GM21390 (cell line): ENCODE results near the gene APBA2.

ENCODE experiments used
- ATAC-seq: cut with Tn5 transposase; IDR thresholded peaks from one replicate; pipeline ENCODE4 v1.9.1; 2021; ENCODE audit not compliant: unreplicated experiment

Gene APBA2

DNA sequence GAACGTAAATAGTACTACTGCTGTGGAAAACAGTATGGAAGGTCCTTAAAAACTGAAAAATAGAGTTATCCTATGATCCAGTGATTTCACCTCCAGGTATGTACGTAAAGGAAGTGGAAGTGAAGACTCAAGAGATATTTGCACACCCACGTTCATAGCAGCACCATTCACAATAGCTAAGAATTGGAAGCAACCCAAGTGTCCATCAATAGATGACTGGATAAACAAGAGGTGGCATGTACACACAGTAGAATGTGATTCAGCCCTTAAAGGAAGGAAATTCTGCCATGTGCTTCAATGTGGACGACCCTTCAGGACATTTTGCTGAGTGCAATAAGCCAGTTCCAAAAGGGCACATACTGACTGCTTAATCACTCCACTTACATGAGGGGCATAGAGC is 188.3 kb downstream of the APBA2 start:
- no peak for ATAC-seq

GRCh38 chr15:29078541-29078940 is 192.8 kb downstream of the APBA2 start:
- ATAC-seq = no peak

DNA sequence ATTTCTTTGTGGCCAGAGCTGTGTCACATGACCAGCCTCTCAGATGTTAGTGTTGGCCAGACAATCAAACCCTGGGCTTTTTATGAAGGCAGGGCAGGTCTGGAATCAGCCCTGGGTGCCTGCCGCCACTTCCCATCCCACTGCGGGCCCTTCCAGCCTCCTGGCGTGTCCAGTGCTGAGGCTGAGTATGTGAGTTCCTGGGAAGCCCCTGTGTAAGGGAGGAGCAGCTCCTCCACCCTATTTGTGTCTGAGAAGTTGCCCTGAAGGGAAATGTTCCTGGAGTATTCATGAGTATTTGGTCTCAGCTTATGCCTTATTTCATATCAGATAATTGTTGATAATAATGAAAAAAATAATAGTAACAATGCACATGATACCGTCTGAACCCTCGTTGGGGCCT is 193.7 kb downstream of the APBA2 start:
- ATAC-seq = no peak

DNA sequence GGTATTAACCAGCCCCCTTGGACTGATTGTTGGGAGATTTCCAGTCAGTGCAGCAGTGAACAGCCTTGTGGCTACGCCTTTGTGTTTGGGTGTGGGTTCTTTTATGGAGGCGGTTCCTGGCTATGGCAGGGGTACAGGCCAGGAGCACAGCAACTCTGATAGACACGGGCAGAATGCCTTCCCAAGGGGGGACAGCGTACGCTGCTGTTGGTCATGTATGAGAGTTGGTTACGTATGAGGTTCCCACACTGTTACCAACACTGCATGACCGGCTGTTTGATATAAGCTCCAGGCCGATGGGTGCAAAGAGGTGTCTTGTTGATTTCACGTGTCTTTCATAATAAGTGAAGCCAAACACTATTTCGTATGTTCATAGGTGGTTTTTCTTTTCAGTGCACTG is 196.0 kb downstream of the APBA2 start:
- no peak for ATAC-seq

DNA sequence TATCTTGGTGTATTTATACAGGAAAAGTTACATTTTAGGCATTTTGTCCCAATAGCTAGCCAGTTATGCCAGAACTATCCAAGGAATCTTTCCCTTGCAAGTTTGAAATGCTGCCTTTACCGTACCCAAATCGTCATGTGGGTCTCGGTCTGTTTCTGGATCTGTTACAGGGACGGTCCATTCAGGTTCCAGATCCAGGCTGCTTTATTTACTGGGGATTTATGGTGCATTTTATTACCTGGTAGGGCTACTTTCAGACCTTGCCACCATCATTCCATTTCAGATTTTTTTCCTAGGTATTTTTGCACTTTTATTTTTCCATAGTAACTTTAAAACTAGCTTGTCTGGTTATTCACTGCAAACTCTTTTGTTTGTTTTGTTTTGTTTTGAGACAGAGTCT is 197.4 kb downstream of the APBA2 start:
- ATAC-seq = no peak

DNA sequence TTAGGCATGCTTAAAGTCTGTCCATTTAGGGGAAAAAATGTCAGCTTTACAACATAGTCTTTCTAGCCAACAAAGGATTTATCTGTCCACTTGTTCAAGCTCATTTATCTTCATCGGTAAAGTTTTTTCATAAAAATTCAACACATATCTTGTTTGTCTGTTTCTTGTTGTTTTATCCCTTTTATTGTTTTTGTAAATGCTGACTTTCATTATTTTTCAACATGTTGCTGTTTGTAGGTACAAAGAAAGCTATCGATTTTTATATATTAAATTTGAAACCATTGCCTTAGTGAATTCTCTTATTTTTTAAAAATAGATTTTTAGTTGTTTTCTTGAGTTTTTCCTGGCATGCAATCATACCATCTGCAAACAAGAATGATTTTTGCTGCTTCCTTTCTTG is 198.1 kb downstream of the APBA2 start:
- no peak for ATAC-seq

DNA sequence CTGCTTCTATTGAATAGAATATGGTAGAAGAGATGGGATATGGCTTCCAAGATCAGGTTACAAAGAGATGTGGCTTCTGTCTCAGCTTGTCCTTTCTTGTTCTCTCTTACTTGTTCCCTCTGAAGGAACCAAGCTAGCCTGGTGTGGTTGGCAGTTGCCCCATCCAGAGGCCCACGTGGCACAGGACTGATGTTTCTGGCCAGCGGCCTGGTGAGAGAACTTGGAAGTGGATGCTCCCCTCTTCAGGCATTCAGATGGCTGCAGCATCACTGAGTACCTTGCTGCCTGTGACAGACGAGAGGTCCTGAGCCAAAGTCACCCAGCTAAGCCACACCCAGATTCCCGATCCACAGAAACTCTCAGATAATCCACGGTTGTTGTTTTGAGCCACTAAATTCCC is 200.2 kb downstream of the APBA2 start:
- no peak for ATAC-seq

DNA sequence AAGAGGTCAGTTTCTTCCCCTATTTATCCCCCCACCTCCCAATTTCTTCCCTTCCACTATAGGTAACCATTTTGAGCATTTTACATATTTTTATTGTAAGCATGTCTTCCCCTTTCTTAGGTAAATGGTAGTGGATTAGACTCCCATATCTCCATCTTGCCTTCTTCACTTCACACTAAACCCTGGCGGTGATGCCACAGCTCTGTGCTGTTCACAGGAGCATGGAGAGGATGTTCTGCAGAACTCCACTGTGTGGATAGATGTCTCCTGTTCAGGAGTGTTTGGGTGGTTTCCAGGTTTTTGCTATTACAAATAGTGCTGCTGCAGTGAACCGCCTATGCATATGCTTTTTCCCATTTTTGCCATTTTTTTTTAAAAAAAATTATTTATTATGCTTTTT is 201.1 kb downstream of the APBA2 start:
- ATAC-seq = no peak

DNA sequence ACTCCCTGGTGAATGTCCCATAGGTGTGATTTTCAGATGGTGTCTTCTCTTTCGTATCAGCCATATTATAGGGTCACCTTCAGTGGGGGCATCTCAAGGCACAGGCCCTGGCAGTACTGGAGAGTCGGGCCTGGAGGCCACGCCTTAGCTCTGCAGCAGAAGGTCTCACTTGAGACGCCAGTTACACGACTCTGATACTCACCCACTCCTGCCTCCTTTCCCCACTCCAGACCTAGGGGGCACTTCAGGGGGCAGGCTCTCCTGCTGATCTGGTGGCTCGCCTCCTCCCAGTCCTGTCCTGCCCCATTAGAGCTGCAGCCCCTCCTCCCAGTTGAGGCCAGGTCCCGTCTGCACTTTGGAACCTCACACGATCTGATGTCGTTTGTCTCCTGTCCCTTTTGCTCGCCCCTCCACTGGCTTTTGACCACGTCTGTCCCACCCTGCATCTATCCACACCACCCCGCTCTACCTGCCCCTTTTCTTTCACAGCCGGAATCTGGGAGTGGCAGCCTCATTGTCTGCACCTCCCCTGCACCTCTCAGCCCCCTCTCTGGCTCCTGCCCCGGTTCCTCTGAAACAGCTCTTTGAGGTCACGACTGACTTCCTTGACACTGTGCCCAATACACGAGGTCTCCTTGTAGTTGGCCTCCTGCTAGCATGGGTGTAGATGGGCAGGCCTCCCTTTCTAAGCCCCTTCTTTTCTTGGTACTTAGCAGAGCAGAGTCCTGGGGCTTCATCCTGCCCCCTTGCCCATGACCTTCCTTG is 201.9 kb downstream of the APBA2 start:
- no peak for ATAC-seq

- no peak for ATAC-seq
Observed at GRCh38 chr15:29088666-29089065, 202.9 kb downstream of the APBA2 start.

GRCh38 chr15:29089731-29090616 is 204.2 kb downstream of the APBA2 start:
- ATAC-seq = no peak

DNA sequence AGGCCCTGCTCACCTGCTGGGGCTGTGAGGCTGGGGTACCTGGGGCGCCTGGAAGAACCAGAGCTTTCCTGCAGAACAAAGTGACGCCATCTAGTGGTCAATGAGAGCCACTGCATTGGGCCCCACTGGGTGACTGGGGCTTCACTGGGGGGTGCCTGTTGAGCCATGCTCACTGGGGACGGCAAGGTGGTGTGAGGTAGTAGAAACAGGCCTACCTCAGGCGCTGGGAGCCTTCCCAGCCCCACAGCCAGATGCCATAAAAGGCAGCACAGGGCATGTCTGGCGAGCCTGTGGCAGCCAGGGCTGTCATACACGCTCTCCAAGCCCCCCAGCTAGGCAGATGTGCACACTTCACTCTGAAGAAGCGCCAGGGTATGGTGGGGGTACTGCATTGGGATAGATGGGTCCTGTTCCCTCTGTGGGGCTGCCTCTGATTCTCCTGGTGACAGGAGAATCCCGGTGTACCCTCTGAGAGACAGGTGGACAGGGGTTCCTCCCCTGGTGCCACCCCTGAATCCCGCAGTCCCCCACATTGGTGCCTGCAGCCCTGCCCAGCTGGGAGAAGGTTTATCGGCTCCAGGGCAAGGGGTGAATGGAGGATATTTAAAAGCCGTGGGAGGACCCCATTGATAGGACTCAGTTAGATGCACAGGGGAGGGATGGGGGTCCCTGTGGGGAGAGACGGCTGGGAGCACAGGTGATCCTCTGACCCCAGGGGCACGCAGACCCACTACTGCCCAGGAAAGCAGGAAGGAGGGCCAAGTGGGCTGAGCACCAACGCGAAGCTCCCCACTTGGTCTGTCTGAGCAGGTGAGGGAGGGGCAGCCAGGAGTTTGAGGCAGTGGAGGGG is 205.1 kb downstream of the APBA2 start:
- ATAC-seq = no peak

DNA sequence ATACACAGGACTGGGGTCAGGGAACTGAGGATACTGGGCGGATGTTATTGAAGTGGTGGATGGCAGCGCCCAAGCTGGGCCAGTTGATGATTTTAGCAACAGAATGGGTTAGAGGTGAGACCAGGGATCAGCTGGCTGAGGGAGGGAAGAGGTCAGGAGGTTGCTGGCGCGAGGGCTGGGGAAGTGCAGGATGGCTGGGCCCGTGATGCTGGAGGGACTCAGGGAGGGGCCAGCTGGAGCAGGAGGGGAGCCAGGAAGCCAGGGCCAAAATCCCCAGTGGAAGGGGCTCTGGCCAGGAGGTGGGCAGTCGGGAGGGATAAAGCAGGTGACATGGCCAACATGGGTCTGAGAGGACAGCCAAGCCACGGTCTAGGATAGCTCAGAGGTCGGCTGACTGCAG is 205.9 kb downstream of the APBA2 start:
- no peak for ATAC-seq

DNA sequence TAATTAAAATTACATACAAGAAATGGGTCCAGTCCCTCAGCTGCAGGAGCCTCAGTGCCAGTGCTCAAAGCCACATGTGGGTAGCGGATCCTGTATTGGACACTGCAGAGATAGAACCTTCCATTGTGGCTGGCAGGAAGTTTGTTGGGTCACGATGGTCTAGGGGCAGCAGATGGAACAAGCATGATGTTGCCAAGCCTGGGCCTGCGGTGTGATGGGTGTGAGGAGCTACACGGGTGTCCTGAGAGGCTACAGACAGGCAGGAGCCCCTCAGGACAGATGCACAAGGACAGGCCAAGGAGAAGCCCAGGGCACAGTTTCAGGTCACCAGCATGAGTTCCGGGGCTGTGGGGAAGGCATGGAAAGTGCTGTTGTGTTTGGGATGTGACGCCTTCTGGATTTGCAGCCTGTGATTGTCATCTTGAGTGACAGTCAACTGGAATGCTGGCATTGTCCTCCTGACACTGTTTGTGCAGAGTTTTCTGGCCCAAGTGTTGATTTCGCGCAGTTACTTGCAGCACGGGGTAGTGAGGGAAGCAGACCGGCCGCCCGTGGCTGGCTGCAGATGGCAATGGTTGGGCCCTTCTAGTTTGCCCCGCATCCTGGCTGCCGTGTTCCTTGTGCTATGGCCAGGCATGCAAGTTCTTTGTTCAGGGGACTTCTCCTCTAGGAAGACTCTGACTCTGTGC is 206.7 kb downstream of the APBA2 start:
- no peak for ATAC-seq

DNA sequence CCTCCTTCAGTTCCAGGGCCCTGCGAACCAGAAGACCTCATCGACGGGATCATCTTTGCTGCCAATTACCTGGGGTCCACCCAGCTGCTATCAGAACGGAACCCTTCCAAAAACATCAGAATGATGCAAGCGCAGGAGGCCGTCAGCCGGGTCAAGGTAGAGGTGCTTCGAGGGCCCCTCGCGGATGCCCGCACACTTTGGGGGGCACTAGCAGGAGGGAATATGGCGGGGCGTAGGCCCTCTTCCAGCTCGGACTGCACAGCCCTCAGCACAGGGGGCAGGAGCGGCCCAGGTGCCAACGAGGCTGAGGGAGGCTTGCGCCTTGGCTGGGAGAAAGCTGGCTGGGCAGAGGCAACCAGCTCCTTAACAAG is 207.3 kb downstream of the APBA2 start:
- no peak for ATAC-seq

DNA sequence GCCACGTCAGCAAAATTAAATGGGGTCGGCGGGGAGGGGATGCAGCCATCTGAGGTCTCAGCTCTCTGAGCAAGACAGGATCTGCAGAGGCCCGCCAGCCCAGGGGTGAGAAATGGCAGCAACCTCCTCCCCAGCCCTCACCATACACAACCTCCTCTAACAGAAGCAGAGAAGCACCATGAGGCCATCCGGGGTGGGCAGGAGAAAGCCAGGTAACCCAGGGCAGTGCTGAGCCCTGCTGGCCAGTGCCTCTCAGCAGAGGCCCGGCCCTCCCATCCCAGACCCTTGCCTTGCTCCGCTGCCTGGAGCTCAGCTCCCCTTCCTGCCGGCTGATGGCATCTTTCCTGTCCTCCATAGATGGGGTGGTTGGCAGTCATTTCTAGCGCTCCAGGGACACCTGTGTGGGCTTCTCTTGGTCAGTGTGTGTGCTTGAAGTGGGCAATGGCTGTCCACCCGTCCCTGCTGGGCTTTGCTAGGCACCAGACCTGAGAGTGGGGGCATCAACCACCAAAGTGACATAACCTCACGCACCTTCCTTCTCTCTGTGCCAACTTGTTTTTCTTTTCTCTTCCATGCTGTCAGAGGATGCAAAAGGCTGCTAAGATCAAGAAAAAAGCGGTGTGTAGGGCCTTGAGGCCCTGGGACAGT is 208.0 kb downstream of the APBA2 start:
- no peak for ATAC-seq

GRCh38 chr15:29094711-29095110 is 208.9 kb downstream of the APBA2 start:
- ATAC-seq = no peak

DNA sequence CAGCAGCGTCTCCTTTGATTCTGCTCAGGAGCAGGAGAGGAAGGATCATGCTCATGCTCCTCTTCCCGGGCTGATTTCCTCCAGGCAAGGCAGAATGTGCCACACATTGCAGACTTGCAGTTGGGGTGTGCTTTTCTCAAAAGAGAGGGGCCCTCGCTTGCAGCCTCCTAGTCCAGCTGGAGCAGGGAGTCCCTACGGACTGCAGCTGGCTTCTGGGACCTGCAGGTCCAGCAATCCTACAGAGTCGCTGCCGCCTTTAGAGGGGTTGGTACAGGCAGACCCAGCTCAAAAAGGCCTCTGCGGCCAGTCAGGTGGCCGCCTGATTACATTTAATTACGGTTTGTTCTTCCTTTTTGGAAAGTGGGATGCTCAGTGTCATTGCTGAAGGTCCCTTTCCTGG is 210.0 kb downstream of the APBA2 start:
- ATAC-seq = no peak

DNA sequence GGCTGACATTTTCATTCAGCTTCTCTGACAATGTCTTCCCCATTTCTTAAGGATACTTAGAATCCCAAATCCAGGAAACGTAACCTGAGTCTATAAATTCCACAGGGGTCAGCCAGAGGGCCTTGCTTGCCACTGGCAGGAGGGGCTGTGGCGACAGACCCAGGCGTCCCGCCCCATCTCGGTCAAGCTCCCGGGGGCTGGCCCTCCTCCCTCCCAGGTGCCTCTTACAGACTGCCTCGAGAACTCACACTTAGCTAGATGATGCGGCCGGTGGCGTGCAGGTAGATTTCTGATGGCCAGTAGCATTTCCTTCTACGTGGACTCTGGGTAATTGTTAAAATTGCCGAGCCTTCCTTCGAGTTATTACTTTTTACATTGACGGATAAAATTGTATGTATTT is 211.4 kb downstream of the APBA2 start:
- no peak for ATAC-seq

DNA sequence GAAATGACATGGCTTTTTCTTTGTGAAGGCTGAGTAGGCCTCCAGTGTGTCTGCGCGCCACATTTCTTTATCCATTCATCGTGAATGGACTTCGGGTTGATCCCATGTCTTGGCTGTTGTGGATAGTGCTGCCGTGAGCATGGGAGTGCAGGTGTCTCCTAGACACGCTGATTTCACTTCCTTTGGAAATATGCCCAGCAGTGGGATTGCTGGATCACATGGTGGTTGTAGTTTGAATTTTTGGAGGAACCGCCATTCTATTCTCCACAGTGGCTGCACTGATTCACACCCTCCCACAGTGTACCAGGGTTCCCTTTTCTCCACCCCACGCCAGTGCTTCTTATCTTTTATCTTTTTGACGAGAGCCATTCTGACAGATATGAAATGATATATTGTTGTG is 212.2 kb downstream of the APBA2 start:
- no peak for ATAC-seq
